HFFc6 (cell line): ENCODE data around the gene GFER. TPM values are rescaled to one million over a fixed set of nuclear protein-coding genes. Genes with fewer than 3 reads are reported as not detected.

ENCODE experiments used
- DNase-seq: peaks from one replicate; pipeline ENCODE4 v3.0.0-alpha.2; 2018
- H3K27ac Mint-ChIP-seq: 2 replicates; pipeline ENCODE4 v1.8.0; 2020; ENCODE audit warnings: mild to moderate bottlenecking, mixed read lengths
- H3K27me3 Mint-ChIP-seq: 2 replicates; pipeline ENCODE4 v1.8.0; 2021; ENCODE audit warnings: mild to moderate bottlenecking, moderate library complexity, mixed read lengths; ENCODE audit not compliant: insufficient read depth
- H3K36me3 Mint-ChIP-seq: 2 replicates; pipeline ENCODE4 v1.8.0; 2021; ENCODE audit warnings: low read depth, mixed read lengths
- H3K4me1 Mint-ChIP-seq: 2 replicates; pipeline ENCODE4 v1.8.0; 2020; ENCODE audit warnings: low read depth, mixed read lengths
- H3K4me3 Mint-ChIP-seq: 2 replicates; pipeline ENCODE4 v1.8.0; 2020; ENCODE audit warnings: mild to moderate bottlenecking, moderate library complexity, mixed read lengths
- H3K9me3 Mint-ChIP-seq: 2 replicates; pipeline ENCODE4 v1.8.0; 2020; ENCODE audit warnings: mild to moderate bottlenecking, mixed read lengths
- total RNA-seq, 6 experiments: library from RNA; stranded (reverse); fragmentation: NEBNext Ultra II Directional; extraction: Animal tissue kit (Norgen Biotek cat#: 25700); gene quantifications; 2 replicates in 1 of 6; 3 replicates in 5 of 6; pipeline ENCODE4 v1.2.3, GENCODE V29; 2021
- TF ChIP-seq, protein P1 (sequence below): fragments of 200-600 bp; sonication (generic); IDR thresholded peaks from 2 replicates; pipeline ENCODE4 v1.5.0; 2021; ENCODE audit warnings: antibody characterized with exemption, mild to moderate bottlenecking

Gene GFER
- total RNA-seq, 6 experiments from 2014 or later = 28.8 to 45.5 (median 40.2) TPM

- H3K9me3 Mint-ChIP-seq = no peaks in the 10 kb centered on the region
- H3K27ac Mint-ChIP-seq = no peak overlapping the region
Measured at GRCh38 chr16:2025878-2026460, 42.0 kb downstream of the GFER start.

GRCh38 chr16:2026461-2027023 is 42.5 kb downstream of the GFER start, which contains the start of gene NHERF2:
Gene NHERF2 (plus strand): TSS chr16:2026902. CDS start chr16:2027006, 104 bp downstream.
- peaks cover 5% of the 10 kb centered on the region for H3K27me3 Mint-ChIP-seq
- H3K4me1 Mint-ChIP-seq = peaks cover 34% of the 10 kb centered on the region
- H3K4me3 Mint-ChIP-seq = peak within 1 kb of the TSS; percentile 93
- peak within 1 kb of the TSS; percentile 72 for H3K27ac Mint-ChIP-seq
- DNase-seq = no peak
- no peaks in the 10 kb centered on the region for H3K9me3 Mint-ChIP-seq
- H3K36me3 Mint-ChIP-seq = no peaks in the 10 kb centered on the region
- TF ChIP-seq, protein P1, sequence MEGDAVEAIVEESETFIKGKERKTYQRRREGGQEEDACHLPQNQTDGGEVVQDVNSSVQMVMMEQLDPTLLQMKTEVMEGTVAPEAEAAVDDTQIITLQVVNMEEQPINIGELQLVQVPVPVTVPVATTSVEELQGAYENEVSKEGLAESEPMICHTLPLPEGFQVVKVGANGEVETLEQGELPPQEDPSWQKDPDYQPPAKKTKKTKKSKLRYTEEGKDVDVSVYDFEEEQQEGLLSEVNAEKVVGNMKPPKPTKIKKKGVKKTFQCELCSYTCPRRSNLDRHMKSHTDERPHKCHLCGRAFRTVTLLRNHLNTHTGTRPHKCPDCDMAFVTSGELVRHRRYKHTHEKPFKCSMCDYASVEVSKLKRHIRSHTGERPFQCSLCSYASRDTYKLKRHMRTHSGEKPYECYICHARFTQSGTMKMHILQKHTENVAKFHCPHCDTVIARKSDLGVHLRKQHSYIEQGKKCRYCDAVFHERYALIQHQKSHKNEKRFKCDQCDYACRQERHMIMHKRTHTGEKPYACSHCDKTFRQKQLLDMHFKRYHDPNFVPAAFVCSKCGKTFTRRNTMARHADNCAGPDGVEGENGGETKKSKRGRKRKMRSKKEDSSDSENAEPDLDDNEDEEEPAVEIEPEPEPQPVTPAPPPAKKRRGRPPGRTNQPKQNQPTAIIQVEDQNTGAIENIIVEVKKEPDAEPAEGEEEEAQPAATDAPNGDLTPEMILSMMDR = no peak

More at GRCh38 chr16:2025878-2026460, 42.0 kb downstream of the GFER start:
- peak overlapping the region; percentile 58 for H3K4me3 Mint-ChIP-seq
- peaks cover 34% of the 10 kb centered on the region for H3K4me1 Mint-ChIP-seq
- no peak for DNase-seq
- H3K36me3 Mint-ChIP-seq = no peaks in the 10 kb centered on the region
- TF ChIP-seq, protein P1 = no peak
- peaks cover 5% of the 10 kb centered on the region for H3K27me3 Mint-ChIP-seq

GRCh38 chr16:2027024-2028010 is 43.3 kb downstream of the GFER start:
- Mint-ChIP-seq H3K9me3 (no peaks in the 10 kb centered on the region), H3K27ac (peak overlapping the region; percentile 72), H3K4me1 (peaks cover 36% of the 10 kb centered on the region), H3K27me3 (peaks cover 5% of the 10 kb centered on the region), H3K4me3 (peak overlapping the region; percentile 93), H3K36me3 (no peaks in the 10 kb centered on the region)
- TF ChIP-seq, protein P1 = no peak
- DNase-seq = peak; percentile 60

DNA sequence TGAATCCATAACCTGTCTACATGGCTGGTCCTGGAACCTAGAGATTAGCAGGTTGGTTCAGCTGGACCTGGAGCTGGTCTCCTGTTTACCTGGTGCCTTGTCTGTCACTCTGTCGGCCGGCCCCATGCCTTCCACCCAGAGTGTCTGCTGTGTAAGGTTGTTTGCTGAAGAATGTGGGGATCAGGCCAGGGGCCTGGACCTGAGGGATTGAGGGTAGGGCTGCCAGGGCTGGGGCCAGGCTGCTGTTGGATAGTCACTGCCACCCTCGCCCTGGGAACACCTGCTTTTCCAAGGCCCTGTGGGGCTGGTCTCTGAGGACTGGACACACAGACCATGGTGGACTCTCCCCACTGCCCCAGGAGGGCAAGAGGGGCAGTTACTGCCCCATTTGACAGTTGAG is 44.2 kb downstream of the GFER start:
- peak overlapping the region; percentile 93 for H3K4me3 Mint-ChIP-seq
- H3K36me3 Mint-ChIP-seq = no peaks in the 10 kb centered on the region
- H3K27ac Mint-ChIP-seq = no peak overlapping the region
- H3K9me3 Mint-ChIP-seq = no peaks in the 10 kb centered on the region
- H3K4me1 Mint-ChIP-seq = peaks cover 33% of the 10 kb centered on the region
- DNase-seq = no peak
- TF ChIP-seq, protein P1 = no peak
- peaks cover 1% of the 10 kb centered on the region for H3K27me3 Mint-ChIP-seq

GRCh38 chr16:2028620-2029220 is 44.7 kb downstream of the GFER start:
- Mint-ChIP-seq H3K36me3 (no peaks in the 10 kb centered on the region), H3K27me3 (peaks cover 1% of the 10 kb centered on the region)

More at GRCh38 chr16:2028620-2029220, 44.7 kb downstream of the GFER start:
- Mint-ChIP-seq H3K9me3 (no peaks in the 10 kb centered on the region), H3K4me3 (peak overlapping the region; percentile 93; the same call in 1 of the 2 replicates), H3K4me1 (peaks cover 29% of the 10 kb centered on the region), H3K27ac (no peak overlapping the region)
- DNase-seq = no peak
- TF ChIP-seq, protein P1 = no peak
